HCT116 (cell line): ENCODE results near the gene LSM4. TPM values are rescaled to one million over a fixed set of nuclear protein-coding genes. Genes with fewer than 3 reads are reported as not detected.

Experiments
- ATAC-seq: fragments of 200-7000 bp; cut with Tn5 transposase; 2 replicates; pipeline ENCODE4 v1.9.1; 2020; ENCODE audit warnings: mild to moderate bottlenecking, moderate library complexity
- BruUV-seq: library from RNA; stranded (reverse); fragments of 400-500 nt; replicated peaks from 2 replicates; lab custom pipeline; 2021; lab: Mats Ljungman, UMichigan
- CTCF ChIA-PET: fragments of 300-600 bp; sonication (Branson Sonifier 250); formaldehyde crosslinking; loops from one replicate; lab custom pipeline; 2021; ENCODE audit warnings: antibody characterized with exemption; lab: Charles Lee
- POLR2A ChIA-PET: fragments of 300-600, 350-600 bp; sonication (Branson Sonifier 250); formaldehyde crosslinking; loops from one replicate; lab custom pipeline; 2021; ENCODE audit warnings: antibody characterized with exemption; lab: Charles Lee
- RAD21 ChIA-PET, 2 experiments: fragments of 300-600 bp; sonication (Branson Sonifier 250); formaldehyde crosslinking; loops; one replicate each; lab custom pipeline; 2023; ENCODE audit warnings: low total read pairs in 2 of 2; ENCODE audit not compliant: uncharacterized antibody in 2 of 2, unreplicated experiment in 2 of 2, low non-redundant PET in 1 of 2; lab: Charles Lee
- DNase-seq: peaks from one replicate; pipeline ENCODE4 v3.0.0-alpha.2; 2010; ENCODE audit warnings: low read depth, low spot score
- H2AFZ ChIP-seq: fragments of 200-600 bp; shearing (Covaris generic), sonication (generic); 2 replicates; pipeline ENCODE4 v1.6.1; 2017; ENCODE audit warnings: low read depth, mixed run types, mixed read lengths, antibody characterized with exemption, low read length; ENCODE audit not compliant: poor library complexity, severe bottlenecking
- H3K27ac ChIP-seq: 2 replicates; pipeline ENCODE4 v1.5.1; 2012; ENCODE audit warnings: low read depth, low read length
- H3K27me3 ChIP-seq: fragments of 200-600 bp; sonication (generic); 2 replicates; pipeline ENCODE4 v1.6.1; 2016; ENCODE audit warnings: mixed run types, low read length, mixed read lengths; ENCODE audit not compliant: insufficient read depth
- H3K36me3 ChIP-seq, 2 experiments: fragments of 200-500 bp in 1 of 2; fragments of 200-600 bp in 1 of 2; sonication (Bioruptor generic) in 1 of 2; sonication (generic) in 1 of 2; 2 replicates each; pipeline versions ENCODE4 v1.5.1 to v1.6.1; 2014 to 2016; ENCODE audit warnings: low read length in 2 of 2, inconsistent platforms in 1 of 2, mixed read lengths in 1 of 2, mixed run types in 1 of 2; ENCODE audit not compliant: insufficient read depth in 2 of 2, control insufficient read depth in 1 of 2
- H3K4me1 ChIP-seq, 2 experiments: fragments of 200-600 bp in 1 of 2; sonication (generic) in 1 of 2; 2 replicates each; pipeline versions ENCODE4 v1.5.1 to v1.6.1; 2012 to 2017; ENCODE audit warnings: low read length in 2 of 2, inconsistent platforms in 1 of 2, mild to moderate bottlenecking in 1 of 2, mixed read lengths in 1 of 2, mixed run types in 1 of 2, moderate library complexity in 1 of 2; ENCODE audit not compliant: insufficient read depth in 2 of 2, control insufficient read depth in 1 of 2
- H3K4me2 ChIP-seq: fragments of 200-600 bp; sonication (generic); 2 replicates; pipeline ENCODE4 v1.6.1; 2017; ENCODE audit warnings: mixed run types, low read length, mixed read lengths
- H3K4me3 ChIP-seq, 2 experiments: fragments of 200-600 bp in 1 of 2; sonication (generic) in 1 of 2; replicated peaks in 1 of 2; 2 replicates each; pipeline ENCODE4 v1.5.1; 2011 to 2016; ENCODE audit warnings: low read length in 2 of 2, control low read depth in 1 of 2, low read depth in 1 of 2, mild to moderate bottlenecking in 1 of 2, mixed read lengths in 1 of 2, mixed run types in 1 of 2
- H3K79me2 ChIP-seq: fragments of 200-600 bp; sonication (generic); 2 replicates; pipeline ENCODE4 v1.6.1; 2017; ENCODE audit warnings: mild to moderate bottlenecking, mixed run types, low read length, moderate library complexity, mixed read lengths; ENCODE audit not compliant: insufficient read depth
- H3K9ac ChIP-seq: fragments of 200-600 bp; sonication (generic); 2 replicates; pipeline ENCODE4 v1.6.1; 2016; ENCODE audit warnings: low read length, mixed read lengths
- H3K9me2 ChIP-seq: fragments of 200-600 bp; sonication (generic), shearing (Covaris generic); 2 replicates; pipeline ENCODE4 v1.6.1; 2017; ENCODE audit warnings: mixed run types, mild to moderate bottlenecking, moderate library complexity; ENCODE audit not compliant: insufficient read depth
- H3K9me3 ChIP-seq, 2 experiments: fragments of 200-500 bp in 1 of 2; fragments of 200-600 bp in 1 of 2; sonication (Bioruptor generic) in 1 of 2; sonication (generic) in 1 of 2; 2 replicates each; pipeline ENCODE4 v1.6.1; 2014 to 2017; ENCODE audit warnings: low read length in 2 of 2, mixed read lengths in 2 of 2, inconsistent platforms in 1 of 2, low read depth in 1 of 2, mild to moderate bottlenecking in 1 of 2, mixed run types in 1 of 2, moderate library complexity in 1 of 2; ENCODE audit not compliant: control insufficient read depth in 1 of 2, insufficient read depth in 1 of 2
- H4K20me1 ChIP-seq: fragments of 200-600 bp; sonication (generic), shearing (Covaris generic); 2 replicates; pipeline ENCODE4 v1.6.1; 2017; ENCODE audit warnings: mixed run types, mild to moderate bottlenecking, moderate library complexity; ENCODE audit not compliant: insufficient read depth
- CBX3 ChIP-seq: IDR thresholded peaks from 2 replicates; pipeline ENCODE4 v1.6.1; 2012; ENCODE audit warnings: low read depth
- CEBPB ChIP-seq: IDR thresholded peaks from 2 replicates; pipeline ENCODE4 v1.6.1; 2012; ENCODE audit warnings: low read depth
- EZH2 ChIP-seq: fragments of 200-600 bp; sonication (generic); IDR thresholded peaks from 2 replicates; pipeline ENCODE4 v1.6.1; 2017; ENCODE audit warnings: antibody characterized with exemption, mixed run types
- EZH2phosphoT487 ChIP-seq: fragments of 200-600 bp; IDR thresholded peaks from 2 replicates; pipeline ENCODE4 v1.6.1; 2018; ENCODE audit warnings: antibody characterized with exemption, borderline replicate concordance
- FOSL1 ChIP-seq: IDR thresholded peaks from 2 replicates; pipeline ENCODE4 v1.6.1; 2012; ENCODE audit warnings: low read depth
- SIN3A ChIP-seq: IDR thresholded peaks from 2 replicates; pipeline ENCODE4 v1.6.1; 2012; ENCODE audit warnings: low read depth
- TCF7L2 ChIP-seq: IDR thresholded peaks from 2 replicates; pipeline ENCODE4 v1.7.0; 2011; ENCODE audit warnings: borderline replicate concordance, inconsistent platforms; ENCODE audit not compliant: insufficient read depth, insufficient read length; ENCODE audit errors: extremely low read depth
- ZFX ChIP-seq: fragments of 450-650 bp; IDR thresholded peaks from 2 replicates; pipeline ENCODE4 v1.6.1; 2017
- intact Hi-C: fragments of 100-400 bp; cut with micrococcal nuclease; formaldehyde crosslinking; loops from 2 replicates; pipeline ENCODE4 v1.10.0; 2022
- microRNA-seq: library from miRNA; unstranded; fragments of <30 nt; microRNA quantifications from one replicate; pipeline ENCODE4, GENCODE V29; 2016; ENCODE audit warnings: borderline number of aligned reads
- total RNA-seq: library from RNA; stranded (reverse); gene quantifications from one replicate; pipeline ENCODE4 v1.2.1, GENCODE V29; 2021; ENCODE audit not compliant: unreplicated experiment
- TF ChIP-seq, protein P1 (sequence below): IDR thresholded peaks from 2 replicates; pipeline ENCODE4 v1.6.1; 2011; ENCODE audit warnings: mild to moderate bottlenecking, low read length, moderate library complexity; ENCODE audit not compliant: insufficient replicate concordance; ENCODE audit errors: extremely low read depth

Gene LSM4
- total RNA-seq, 1 experiment from 2014 or later: 400 TPM

DNA sequence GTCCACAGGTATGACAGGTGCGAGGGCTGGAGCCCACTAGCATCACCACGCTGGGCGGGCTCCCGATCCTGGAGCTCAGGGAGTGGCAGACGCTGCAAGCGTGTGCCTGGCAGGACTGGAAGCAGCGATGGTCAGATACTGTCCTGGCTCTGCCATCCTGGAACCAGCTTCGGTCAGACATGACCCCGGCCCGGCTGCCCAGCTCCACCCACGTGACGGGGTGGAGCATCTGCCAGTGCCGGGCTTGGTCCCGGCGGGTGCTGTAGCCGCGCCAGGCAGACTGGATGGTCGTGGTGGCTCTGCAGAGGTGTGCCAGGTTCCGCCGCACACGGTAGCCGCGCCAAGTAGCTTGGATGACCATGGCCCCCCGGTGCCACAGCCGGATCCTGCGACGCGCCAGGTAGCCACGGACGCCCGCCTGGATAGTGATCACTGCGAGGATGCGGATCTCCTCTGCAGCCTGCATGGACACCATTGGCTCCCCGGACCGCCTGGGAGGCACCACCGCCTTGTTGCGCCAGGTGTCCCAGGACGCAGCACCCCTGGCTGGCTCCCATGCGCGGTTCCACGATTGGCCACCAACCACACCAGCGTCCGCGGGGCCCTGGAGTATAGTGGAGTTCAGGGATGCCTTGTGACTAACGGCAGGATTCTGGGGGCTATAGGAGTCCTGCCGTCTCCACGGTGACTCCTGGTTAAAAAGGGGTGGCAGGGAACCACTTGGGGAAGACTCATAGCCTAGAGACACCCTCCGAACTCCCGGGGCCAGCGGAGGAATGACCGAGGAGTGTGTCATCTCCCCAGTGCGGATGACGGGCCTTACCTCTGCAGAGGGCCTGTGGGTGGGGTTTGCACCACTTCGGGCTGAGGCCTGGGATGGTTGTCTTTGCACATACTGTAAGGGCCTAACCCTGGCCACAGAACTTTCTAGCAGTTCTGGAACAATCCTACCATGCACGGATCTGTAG, 65.1 kb downstream of the LSM4 start:
- Histone ChIP-seq H3K4me2 (no peak overlapping the region), H2AFZ (no peak overlapping the region), H3K27me3 (no peaks in the 10 kb centered on the region), H3K27ac (no peak overlapping the region), H3K9ac (no peak overlapping the region), H3K36me3 (no peaks in the 10 kb centered on the region), H3K79me2 (no peaks in the 10 kb centered on the region), H3K9me3 (no peaks in the 10 kb centered on the region)
- intact Hi-C loops: loop anchor here (10.0 kb wide), 1 partner anchor 323 kb away; the partner anchor contains the start of gene CCDC124
- ChIA-PET POLR2A (no interaction called here), RAD21 (no interaction called here), CTCF (no interaction called here)
- ATAC-seq (no peak), DNase-seq (no peak)
- BruUV-seq: no TSS peak
- TF ChIP-seq EZH2phosphoT487: no peak
- no peak for TF ChIP-seq CEBPB
- TF ChIP-seq, protein P1, sequence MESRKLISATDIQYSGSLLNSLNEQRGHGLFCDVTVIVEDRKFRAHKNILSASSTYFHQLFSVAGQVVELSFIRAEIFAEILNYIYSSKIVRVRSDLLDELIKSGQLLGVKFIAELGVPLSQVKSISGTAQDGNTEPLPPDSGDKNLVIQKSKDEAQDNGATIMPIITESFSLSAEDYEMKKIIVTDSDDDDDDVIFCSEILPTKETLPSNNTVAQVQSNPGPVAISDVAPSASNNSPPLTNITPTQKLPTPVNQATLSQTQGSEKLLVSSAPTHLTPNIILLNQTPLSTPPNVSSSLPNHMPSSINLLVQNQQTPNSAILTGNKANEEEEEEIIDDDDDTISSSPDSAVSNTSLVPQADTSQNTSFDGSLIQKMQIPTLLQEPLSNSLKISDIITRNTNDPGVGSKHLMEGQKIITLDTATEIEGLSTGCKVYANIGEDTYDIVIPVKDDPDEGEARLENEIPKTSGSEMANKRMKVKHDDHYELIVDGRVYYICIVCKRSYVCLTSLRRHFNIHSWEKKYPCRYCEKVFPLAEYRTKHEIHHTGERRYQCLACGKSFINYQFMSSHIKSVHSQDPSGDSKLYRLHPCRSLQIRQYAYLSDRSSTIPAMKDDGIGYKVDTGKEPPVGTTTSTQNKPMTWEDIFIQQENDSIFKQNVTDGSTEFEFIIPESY: no peak
- TF ChIP-seq FOSL1: no peak
- TF ChIP-seq ZFX: no peak
- no peak for TF ChIP-seq CBX3
- no peak for TF ChIP-seq EZH2
- TF ChIP-seq SIN3A: no peak
- no peak for TF ChIP-seq TCF7L2
- TF ChIP-seq, all 23 proteins: peak for 0
- H3K4me1 ChIP-seq: peaks cover 0 to 23% of the 10 kb centered on the region in 2 experiments; a peak in 2 of 4 replicates
- no peaks in the 10 kb centered on the region for H4K20me1 ChIP-seq
- no peaks in the 10 kb centered on the region for H3K9me2 ChIP-seq
- H3K4me3 ChIP-seq: no peak overlapping the region

Small RNA genes within 50 kb of the gene (microRNA-seq; reads per million reads assigned to microRNA genes)
- 2.4 reads per million for gene MIR3188

Other genes starting within 250 kb of the LSM4 start
- gene IL12RB1, start 236.1 kb downstream of the LSM4 start, total RNA-seq: not detected
- gene MAST3, start 225.3 kb downstream of the LSM4 start, total RNA-seq: 14.2 TPM
- gene PIK3R2, start 169.9 kb downstream of the LSM4 start, total RNA-seq: 53.4 TPM
- gene IFI30, start 149.3 kb downstream of the LSM4 start, total RNA-seq: 64.6 TPM
- 18.7 TPM for gene MPV17L2, start 129.9 kb downstream of the LSM4 start, total RNA-seq
- 10.6 TPM for gene RAB3A, start 119.0 kb downstream of the LSM4 start, total RNA-seq
- 1.5 TPM for gene PDE4C, start 96.6 kb downstream of the LSM4 start, total RNA-seq
- 4.8 TPM for gene IQCN, start 48.6 kb downstream of the LSM4 start, total RNA-seq
- gene JUND, start 41.5 kb downstream of the LSM4 start, total RNA-seq: 221 TPM
- 30.9 TPM for gene PGPEP1, start 17.5 kb upstream of the LSM4 start, total RNA-seq
- gene GDF15, start 63.1 kb upstream of the LSM4 start, total RNA-seq: 425 TPM
- 0.12 TPM for gene LRRC25, start 74.5 kb upstream of the LSM4 start, total RNA-seq
- gene SSBP4, start 96.3 kb upstream of the LSM4 start, total RNA-seq: 164 TPM
- gene ISYNA1, start 115.1 kb upstream of the LSM4 start, total RNA-seq: 365 TPM
- gene ELL, start 199.0 kb upstream of the LSM4 start, total RNA-seq: 22.9 TPM
- 261 TPM for gene FKBP8, start 220.5 kb upstream of the LSM4 start, total RNA-seq
- 139 TPM for gene KXD1, start 234.8 kb upstream of the LSM4 start, total RNA-seq
- gene UBA52, start 248.8 kb upstream of the LSM4 start, total RNA-seq: 1,743 TPM